ENCODE measurements around the gene ZC3H12D. TPM values are rescaled to one million over a fixed set of nuclear protein-coding genes. Genes with fewer than 3 reads are reported as not detected.
A peak's percentile ranks its signal among the peaks of the same experiment; 100 is the strongest.

The ZC3H12D gene
- total RNA-seq, 1 donor from 2014 or later: not detected

GRCh38 chr6:149443411-149444181 is 41.2 kb downstream of the ZC3H12D start:
- DNase-seq (ENCODE audit: low read depth in 2 of 2): peak in 1 of 2 donors; percentile 57

- no peak for DNase-seq (ENCODE audit: low read depth in 2 of 2)
Observed at GRCh38 chr6:149441740-149442139, 43.1 kb downstream of the ZC3H12D start.

- DNase-seq (ENCODE audit: low read depth in 2 of 2): no peak
Observed at GRCh38 chr6:149440735-149441671, 43.8 kb downstream of the ZC3H12D start.

GRCh38 chr6:149439626-149440025 is 45.2 kb downstream of the ZC3H12D start:
- DNase-seq (ENCODE audit: low read depth in 2 of 2): no peak

GRCh38 chr6:149438855-149439254 is 46.0 kb downstream of the ZC3H12D start:
- no peak for DNase-seq (ENCODE audit: low read depth in 2 of 2)

- no peak for DNase-seq (ENCODE audit: low read depth in 2 of 2)
Observed at GRCh38 chr6:149437212-149437611, 47.6 kb downstream of the ZC3H12D start.

GRCh38 chr6:149436647-149437046 is 48.2 kb downstream of the ZC3H12D start:
- no peak for DNase-seq (ENCODE audit: low read depth in 2 of 2)

GRCh38 chr6:149435919-149436586 is 48.8 kb downstream of the ZC3H12D start:
- no peak for DNase-seq (ENCODE audit: low read depth in 2 of 2)

GRCh38 chr6:149433881-149434280 is 50.9 kb downstream of the ZC3H12D start:
- no peak for DNase-seq (ENCODE audit: low read depth in 2 of 2)

- DNase-seq (ENCODE audit: low read depth in 2 of 2): no peak
Observed at GRCh38 chr6:149433405-149433804, 51.4 kb downstream of the ZC3H12D start.

- DNase-seq (ENCODE audit: low read depth in 2 of 2): peak; percentile 77 to 87
Observed at GRCh38 chr6:149431905-149432775, 52.7 kb downstream of the ZC3H12D start.

- no peak for DNase-seq (ENCODE audit: low read depth in 2 of 2)
Observed at GRCh38 chr6:149429427-149430360, 55.1 kb downstream of the ZC3H12D start.

GRCh38 chr6:149428606-149429005 is 56.2 kb downstream of the ZC3H12D start:
- no peak for DNase-seq (ENCODE audit: low read depth in 2 of 2)

GRCh38 chr6:149425754-149426153 is 59.1 kb downstream of the ZC3H12D start:
- no peak for DNase-seq (ENCODE audit: low read depth in 2 of 2)

- DNase-seq (ENCODE audit: low read depth in 2 of 2): no peak
Observed at GRCh38 chr6:149425224-149425623, 59.6 kb downstream of the ZC3H12D start.

GRCh38 chr6:149423964-149424440 is 60.8 kb downstream of the ZC3H12D start:
- DNase-seq (ENCODE audit: low read depth in 2 of 2): no peak

GRCh38 chr6:149422581-149422980 is 62.2 kb downstream of the ZC3H12D start:
- DNase-seq (ENCODE audit: low read depth in 2 of 2): no peak

- DNase-seq (ENCODE audit: low read depth in 2 of 2): no peak
Observed at GRCh38 chr6:149421132-149421531, 63.7 kb downstream of the ZC3H12D start.

- DNase-seq (ENCODE audit: low read depth in 2 of 2): no peak
Observed at GRCh38 chr6:149419696-149420404, 65.0 kb downstream of the ZC3H12D start.

Data from lung microvascular endothelial cell (primary cell).